HG03432 (cell line): Measurements from ENCODE around the gene SNED1.

Experiments
- ATAC-seq: cut with Tn5 transposase; IDR thresholded peaks from one replicate; pipeline ENCODE4 v1.9.1; 2021; ENCODE audit warnings: mild to moderate bottlenecking, moderate library complexity; ENCODE audit not compliant: unreplicated experiment

The SNED1 gene

DNA sequence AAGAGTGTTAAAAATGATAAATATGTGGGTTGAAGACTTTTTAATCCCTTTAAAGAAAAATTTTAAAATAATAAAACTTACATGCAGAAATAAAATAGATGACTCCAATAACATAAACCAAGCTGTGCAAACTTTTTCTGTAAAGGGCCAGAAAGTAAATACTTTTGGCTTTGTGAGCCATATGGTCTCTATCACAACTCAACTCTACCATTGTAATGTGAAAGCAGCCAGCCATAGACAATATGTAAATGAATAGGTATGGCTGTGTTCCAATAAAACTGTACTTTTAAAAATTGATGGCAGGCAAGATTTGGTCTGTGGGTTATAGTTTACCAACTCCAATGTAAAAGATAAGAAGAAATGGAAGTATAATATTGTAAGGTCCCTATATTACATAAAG is 45.2 kb downstream of the SNED1 start:
- ATAC-seq, result no peak

- no peak for ATAC-seq
Measured at GRCh38 chr2:241047253-241048010, 49.0 kb downstream of the SNED1 start.

DNA sequence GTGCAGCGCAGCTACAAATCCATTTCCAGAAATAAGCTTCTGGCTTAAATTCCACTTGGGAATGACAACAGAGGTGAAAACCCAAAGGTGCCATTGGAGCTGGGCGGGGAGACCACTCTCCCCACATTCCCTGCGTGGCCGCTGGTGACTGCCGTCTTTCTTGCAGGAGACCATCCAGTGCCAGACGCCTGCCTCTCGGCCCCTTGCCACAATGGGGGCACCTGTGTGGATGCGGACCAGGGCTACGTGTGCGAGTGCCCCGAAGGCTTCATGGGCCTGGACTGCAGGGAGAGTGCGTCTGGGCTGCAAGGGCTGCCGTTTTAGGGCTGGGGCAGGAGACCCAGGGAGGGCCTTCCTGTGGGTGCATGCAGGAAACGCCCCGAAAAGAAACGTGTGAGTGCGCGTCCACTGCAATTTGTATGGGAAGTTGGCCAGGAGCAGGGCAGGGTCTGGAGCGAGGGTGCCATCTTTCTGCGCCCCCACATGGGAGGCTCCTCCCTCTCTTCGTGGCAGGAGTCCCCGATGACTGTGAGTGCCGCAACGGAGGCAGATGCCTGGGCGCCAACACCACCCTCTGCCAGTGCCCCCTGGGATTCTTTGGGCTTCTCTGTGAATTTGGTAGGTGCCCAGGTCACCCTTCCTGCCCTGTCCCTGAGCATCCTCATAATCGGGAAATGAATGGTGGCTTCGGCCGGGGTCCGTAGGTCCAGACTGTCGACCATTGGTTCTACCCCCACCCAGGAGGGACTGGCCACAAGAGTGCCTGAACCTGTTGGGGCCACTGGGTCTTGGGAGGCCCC is 49.9 kb downstream of the SNED1 start:
- no peak for ATAC-seq

- ATAC-seq, result no peak
Measured at GRCh38 chr2:241048949-241049343, 50.5 kb downstream of the SNED1 start.

DNA sequence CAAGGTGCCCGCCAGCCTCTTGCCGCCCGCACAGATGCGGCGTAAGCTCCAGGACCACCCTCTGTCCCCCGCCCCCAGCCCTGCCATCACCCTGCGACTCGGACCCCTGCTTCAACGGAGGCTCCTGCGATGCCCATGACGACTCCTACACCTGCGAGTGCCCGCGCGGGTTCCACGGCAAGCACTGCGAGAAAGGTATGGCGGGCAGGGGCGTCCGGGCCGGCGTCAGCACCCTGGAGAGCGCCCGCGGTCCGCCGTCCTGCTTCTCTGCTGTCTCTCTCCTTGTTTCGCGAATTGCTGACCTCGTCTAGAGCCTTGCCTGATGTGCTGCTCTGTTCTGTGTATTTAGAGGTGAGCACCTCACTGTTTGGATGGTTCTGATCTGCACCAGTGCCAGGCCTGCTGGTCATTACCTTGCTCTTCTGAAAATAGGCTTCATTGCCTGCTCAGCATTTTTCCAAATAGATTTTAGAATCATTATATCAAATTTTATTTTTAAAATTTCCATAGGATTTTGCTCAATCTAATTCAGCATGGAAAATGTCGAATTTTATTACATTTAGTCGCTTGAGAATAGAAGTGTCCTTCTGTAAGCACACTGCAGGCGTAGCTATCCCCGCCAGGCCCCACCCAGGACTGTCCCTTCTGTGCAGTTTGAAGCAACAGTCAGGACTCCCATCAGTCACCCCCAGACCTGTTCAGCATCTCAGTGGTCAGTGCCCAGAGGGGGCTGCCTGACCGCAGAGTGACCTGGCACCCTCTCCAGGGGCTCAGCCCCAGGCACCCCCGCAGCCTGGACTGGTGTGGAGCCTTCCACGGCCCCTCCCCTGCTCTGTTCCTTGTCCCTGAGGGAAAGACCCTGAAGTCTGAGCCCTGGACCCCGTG is 51.6 kb downstream of the SNED1 start:
- no peak for ATAC-seq

DNA sequence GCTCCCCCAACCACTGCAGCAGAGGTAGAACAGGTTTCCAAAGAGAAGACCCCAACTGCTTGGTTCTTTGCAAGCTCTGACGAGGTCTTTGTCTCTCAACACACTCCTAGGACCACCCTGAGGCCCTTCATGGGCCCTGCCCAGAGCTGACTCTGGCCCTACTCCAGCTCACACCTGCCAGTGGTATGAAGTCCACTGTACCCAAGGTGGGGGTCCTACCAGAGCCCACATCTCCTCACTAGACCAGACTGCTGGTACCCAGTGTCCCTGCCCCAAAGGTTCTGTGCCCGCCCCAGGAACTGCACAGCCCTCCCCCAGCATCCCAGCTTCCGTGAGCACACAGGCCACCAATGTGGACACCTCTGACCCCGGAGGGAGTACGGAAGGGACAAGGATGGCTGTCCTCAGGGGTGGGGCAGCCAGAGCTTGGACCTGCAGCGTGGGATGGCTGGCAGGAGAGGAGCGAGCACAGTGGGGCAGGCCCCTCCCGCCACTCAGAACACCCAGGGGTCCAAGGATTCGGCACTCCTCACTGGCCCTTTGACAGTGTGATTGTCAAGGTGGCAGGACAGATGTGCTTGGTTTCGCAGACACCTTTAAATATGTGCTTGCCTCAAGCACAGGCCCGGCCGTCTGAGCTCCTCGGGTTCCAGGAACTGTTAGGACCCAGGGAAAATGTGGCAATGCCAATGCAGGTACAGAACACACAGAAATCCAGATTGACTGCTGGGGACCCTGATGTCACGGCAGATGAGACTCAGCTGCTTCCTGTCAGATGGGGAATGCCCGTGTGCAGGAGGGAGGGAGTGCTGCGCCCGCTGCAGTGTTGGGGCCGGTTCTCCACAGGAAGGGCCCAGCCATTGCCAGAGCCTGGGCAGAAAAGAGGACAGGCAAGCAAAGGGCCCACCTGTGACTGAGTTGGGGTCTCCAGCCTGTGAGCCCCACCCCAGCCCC is 52.5 kb downstream of the SNED1 start:
- ATAC-seq, result no peak

GRCh38 chr2:241051578-241052487 is 53.4 kb downstream of the SNED1 start:
- ATAC-seq, result no peak

DNA sequence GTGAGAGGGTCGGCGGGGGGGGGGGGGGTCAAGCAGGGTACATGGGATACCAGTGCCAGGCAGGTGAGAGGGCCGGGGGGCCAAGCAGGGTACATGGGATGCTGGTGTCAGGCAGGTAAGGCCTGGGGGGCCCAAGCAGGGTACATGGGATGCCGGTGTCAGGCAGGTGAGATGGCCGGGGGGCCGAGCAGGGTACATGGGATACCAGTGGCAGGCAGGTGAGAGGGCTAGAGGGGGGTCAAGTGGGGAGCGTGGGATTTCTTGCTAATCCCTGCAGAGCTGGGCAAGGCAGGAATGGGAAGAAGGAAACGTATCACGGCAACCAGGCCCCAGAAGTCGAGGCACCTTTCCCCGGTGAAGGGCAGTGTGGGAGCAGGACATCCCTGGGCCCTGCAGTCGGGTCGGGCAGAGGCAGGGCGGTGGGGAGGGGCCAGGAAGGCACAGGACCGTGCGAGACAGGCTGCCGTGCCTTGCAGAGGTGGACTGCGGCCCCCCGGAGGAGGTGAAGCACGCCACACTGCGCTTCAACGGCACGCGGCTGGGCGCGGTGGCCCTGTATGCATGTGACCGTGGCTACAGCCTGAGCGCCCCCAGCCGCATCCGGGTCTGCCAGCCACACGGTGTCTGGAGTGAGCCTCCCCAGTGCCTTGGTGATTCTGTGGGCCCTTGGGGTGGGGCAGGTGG is 54.4 kb downstream of the SNED1 start:
- no peak for ATAC-seq

DNA sequence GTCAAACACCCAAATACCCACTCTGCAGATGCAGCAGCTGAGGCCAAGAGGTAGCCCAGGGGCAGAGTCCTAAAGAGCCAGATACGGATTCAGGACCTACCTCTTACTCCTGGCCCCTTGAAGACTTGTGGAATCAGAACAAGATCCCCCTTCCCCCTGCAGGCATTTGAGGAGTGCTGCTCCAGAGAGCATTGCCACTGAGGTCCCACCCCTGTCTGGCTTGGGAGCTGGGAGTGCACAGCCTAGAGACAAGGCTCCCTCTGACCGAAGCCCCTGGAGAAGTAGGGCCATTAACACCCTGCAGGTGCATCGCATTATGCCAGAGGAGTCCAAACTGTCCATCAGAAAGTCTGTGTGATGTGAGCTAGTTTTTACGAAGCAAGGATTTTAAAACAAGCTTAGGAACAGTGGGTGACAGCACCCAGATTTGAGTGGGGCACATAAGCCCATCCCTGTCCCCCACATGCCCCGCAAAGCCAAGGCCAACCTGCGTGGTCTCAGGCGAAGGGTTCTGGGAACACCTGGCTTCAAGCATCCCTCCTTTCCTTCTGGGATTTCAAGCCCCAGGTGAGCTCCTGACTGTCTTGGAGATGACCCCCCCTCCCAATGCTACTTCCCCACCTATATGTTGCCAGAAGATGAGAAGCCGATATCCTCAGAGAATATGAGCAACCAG is 55.3 kb downstream of the SNED1 start:
- no peak for ATAC-seq

DNA sequence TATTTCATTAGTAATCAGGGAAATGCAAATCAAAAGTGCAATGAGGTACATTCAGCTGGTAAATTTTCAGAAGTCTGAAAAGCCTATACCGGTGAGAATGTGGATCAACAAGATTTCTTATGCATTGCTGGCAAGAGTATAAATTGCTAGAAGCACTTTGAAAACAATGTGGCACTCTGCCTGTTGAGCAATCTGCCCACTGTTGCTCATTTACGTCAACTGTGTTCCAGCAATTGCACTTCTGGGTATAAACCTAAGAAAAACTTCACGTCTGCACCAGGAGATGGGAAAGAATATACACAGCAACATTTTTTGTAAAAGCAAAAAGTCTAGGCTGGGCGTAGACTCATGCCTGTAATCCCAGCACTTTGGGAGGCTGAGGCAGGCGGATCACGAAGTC is 62.9 kb downstream of the SNED1 start:
- ATAC-seq, result no peak

DNA sequence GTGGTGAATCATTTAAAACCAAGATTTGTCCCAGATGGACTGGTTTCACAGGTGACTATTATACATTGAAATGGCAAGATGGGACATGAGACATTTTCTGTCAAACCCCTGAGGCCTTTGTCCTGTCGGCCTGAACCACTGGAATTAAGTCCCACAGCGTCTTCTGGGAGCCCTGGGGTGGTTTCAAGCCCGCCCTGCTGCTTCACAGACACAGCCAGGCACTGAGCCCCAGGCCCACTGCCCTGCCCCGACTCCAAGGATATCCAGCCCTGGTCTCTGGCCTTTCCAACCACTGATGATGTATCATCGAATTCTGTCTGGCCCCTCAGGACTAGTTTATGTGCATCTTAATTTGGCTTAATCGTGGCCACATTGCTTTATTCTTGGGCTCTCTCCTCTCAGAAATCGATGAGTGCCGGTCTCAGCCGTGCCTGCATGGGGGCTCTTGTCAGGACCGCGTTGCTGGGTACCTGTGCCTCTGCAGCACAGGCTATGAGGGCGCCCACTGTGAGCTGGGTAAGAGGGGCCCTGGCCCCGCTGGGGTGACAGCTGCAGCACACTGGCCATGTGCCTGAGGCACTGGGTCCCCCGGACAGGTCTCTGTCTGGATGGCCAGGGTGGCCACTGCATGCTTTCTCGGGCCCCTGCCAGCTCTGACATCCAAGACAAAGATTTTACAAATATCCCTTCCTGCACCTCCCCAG is 64.1 kb downstream of the SNED1 start:
- no peak for ATAC-seq

DNA sequence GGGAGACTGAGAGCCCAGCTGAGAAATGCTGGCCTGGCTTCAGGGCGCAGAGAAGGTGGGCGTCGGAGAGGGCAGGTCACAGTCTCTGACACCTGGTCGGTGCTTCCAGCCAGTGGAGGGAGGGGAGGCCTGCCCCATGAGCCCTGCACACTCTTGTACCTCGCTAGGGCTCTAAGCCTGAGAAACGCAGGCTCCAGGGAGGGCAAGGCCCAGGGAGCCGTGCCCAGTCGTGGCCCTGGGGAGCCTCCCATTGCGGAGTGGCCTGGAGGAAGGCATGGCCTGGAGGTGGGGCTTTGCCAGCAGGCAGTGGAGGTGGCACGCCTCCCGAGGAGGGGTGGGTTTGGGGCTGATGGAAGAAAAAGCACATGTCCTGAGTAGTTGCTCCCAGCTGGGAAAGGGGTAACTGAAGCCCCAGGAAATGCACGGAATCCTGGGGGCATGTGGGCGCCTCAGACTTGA is 64.7 kb downstream of the SNED1 start:
- ATAC-seq, result no peak

GRCh38 chr2:241063587-241063986 is 65.2 kb downstream of the SNED1 start:
- ATAC-seq, result no peak

DNA sequence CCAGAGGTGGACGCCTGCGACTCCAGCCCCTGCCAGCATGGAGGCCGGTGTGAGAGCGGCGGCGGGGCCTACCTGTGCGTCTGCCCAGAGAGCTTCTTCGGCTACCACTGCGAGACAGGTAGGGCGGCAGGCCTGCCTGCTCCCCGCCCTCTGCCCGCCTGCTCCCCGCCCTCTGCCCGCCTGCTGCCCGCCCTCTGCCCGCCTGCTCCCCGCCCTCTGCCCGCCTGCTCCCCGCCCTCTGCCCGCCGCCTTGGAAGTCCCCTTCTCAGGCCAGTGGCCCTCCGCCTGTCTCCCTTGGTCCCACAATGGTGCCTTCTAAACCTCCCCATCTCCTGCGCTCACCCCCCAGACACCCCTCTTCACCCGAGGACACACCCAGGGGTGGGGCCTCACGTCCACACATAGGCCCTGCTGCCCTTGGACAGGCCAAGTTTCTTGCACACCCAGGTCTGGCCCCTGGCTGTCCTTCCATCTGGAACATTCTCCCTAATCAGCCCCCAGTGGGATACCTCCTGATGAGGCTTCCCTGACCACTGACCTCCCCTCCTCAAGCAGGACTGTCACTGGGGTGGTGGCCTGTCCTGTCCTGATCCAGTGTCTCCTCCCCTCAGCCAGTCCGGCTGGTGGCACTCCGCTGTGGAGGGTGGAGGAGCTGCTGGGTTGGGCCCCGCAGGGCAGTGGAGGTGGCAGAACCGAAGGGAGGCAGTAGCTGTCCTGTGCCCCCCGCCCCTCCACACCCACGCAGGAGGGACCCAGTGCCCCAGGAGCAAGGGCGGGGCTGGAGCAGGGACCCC is 65.8 kb downstream of the SNED1 start:
- no peak for ATAC-seq

DNA sequence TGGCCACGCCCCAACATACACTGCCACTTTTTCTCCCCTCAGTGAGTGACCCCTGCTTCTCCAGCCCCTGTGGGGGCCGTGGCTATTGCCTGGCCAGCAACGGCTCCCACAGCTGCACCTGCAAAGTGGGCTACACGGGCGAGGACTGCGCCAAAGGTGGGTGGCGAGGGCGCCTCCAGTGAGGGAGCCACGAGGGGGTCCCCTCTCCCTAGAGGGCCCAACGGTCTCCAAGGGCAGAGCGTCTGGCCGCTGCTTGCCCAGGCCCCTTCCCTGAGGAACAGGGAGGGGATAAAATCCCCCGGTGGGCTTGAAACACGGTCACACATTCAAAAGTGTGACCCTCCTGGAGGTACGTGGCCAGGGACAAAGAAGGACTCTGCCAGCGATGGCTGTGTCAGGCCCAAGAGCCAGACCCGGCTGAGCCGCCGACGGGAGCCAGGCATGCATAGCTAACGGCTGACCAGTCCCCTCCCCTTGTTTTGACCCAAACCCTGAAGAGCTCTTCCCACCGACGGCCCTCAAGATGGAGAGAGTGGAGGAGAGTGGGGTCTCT is 66.5 kb downstream of the SNED1 start:
- ATAC-seq, result no peak

DNA sequence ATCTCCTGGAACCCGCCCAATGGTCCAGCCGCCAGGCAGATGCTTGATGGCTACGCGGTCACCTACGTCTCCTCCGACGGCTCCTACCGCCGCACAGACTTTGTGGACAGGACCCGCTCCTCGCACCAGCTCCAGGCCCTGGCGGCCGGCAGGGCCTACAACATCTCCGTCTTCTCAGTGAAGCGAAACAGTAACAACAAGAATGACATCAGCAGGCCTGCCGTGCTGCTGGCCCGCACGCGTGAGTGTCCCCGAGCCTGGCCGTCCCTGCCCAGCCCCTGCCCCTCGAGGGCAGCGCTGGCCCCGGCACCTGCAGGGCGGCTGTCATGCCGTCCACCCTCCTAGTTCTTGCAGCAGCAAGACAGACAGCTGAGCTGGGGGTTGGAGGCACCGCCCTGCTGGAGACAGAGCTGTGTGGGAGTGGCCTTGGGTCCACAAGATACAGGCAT is 67.0 kb downstream of the SNED1 start:
- ATAC-seq, result no peak
